GM19025 (cell line): ENCODE results near the gene RMC1.
"Not testable (repeated sequence)": the region's sequence is repeated elsewhere in the genome, so short reads cannot be mapped to it uniquely, and the experiment has no call there.

Experiments
- ATAC-seq: cut with Tn5 transposase; IDR thresholded peaks from one replicate; pipeline ENCODE4 v1.9.1; 2021; ENCODE audit warnings: mild to moderate bottlenecking, low read depth, moderate library complexity; ENCODE audit not compliant: unreplicated experiment

The RMC1 gene

DNA sequence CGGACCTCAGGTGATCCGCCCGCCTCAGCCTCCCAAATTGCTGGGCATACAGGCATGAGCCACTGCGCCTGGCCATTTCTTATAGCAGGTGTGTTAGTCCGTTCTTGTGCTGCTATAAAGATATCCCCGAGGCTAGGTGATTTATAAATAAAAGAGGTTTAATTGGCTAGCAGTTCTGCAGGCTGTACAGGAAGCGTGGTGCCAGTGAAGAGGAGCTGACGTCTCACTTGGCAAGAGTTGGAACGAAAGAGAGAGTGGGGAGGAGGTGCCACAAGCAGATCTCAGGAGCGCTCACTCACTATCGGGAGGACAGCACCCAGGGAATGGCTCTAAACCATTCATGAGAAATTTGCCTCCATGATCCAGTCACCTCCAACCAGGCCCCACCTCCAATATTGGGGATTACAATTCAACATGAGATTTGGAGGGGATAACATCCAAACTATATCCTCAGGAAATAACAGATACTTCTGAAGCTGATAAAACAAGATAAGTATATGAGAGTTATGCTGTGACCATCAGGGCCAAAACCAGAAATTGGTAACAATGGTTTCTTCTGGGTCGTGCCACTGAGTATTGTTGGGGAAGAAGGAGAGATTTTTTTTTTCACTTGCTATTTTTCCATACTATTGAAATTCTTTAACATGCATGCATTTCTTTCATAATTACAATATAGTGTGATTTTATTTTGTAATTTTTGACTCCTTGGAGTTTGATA, 7.4 kb upstream of the RMC1 start:
- no peak for ATAC-seq

GRCh38 chr18:23498117-23498516, 5.2 kb upstream of the RMC1 start:
- no peak for ATAC-seq

DNA sequence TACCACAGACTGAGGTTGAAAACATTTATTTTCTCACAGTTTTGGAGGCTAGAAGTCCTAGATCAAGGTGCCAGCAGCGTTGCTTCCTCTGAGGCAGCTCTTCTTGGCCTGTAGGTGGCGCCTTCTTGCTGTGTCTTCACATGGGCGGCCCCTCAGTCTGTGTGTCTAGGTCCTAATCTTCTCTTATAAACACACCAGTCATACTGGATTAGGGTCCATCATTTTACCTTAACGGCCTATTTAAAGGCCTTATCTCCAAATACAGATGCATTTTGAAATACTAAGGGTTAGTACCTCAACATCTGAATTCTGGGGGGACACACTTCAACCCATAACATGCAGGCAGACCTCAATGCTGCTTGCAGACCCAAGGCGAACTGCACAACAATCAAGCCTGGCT, 4.4 kb upstream of the RMC1 start:
- ATAC-seq: no peak

DNA sequence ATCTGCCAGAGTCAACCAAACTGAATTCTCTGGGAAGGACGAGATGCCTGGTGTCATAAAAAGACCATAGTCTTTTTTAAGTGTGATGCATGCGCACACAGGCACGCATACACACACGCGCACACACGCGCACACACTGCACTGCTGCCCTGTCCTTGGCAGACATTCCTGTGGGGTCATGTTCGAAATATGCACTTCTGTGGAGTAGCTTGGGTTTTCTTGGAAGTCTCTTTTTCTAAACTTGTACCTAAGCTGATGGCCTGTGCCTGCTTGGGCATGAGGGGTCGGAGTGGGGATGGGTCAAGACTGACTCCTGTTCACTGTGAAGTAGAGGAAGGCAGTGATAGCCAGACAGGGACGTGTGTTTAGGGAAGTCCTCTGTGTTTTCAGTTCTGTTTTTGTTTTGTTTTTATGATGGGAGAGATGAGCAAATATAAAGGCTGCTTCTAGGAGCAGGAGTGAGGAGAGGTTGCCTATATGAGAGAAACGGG, 4.0 kb upstream of the RMC1 start:
- ATAC-seq: no peak

GRCh38 chr18:23501626-23502025, 1.7 kb upstream of the RMC1 start:
- ATAC-seq: no peak

DNA sequence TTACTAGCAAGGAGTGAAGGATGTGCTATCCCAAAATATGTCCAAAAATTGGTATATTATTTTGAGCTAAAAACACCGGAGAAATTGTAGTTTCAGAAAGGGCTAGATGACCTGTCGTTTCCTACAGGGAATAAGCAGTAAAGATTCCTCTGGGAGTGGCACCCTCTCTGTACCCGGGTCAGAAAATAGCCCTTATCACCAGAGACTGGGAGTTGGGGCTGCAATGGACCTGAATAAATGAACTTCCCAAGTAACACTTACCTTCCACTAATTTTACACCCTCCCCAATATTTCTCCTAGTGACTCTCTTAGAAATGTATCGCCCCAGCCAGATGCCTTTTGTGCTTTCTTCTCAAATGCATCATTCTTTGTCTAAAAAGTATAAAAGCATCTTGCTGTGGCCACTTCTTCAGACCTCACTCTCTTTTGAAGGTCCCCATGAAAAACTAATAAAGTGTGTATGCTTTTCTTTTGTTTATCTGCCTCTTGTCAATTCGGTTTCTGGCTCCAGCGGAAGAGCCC, 734 bp upstream of the RMC1 start:
- no peak for ATAC-seq

- no peak for ATAC-seq
Measured at GRCh38 chr18:23503963-23504344, 643 bp downstream of the RMC1 start.

DNA sequence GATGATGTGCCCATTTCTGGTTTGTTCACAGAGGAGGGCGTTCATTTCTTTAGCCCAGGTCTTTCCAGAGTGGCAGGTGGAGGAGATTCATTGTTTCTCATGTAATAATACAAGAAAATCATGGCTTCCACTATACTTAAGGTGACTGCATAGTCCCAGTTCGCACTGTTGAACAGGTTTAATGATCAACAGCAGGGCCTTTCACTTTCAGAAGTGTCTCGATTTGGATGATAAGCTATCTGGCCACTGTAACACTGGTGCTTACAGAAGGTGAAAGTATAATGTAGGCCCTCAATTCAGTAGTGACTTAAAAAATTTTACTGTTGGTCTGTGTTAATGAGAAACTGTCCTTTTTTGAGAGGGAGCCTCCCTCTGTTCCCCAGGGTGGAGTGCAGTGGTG, 1.4 kb downstream of the RMC1 start:
- peak; percentile 42 for ATAC-seq

DNA sequence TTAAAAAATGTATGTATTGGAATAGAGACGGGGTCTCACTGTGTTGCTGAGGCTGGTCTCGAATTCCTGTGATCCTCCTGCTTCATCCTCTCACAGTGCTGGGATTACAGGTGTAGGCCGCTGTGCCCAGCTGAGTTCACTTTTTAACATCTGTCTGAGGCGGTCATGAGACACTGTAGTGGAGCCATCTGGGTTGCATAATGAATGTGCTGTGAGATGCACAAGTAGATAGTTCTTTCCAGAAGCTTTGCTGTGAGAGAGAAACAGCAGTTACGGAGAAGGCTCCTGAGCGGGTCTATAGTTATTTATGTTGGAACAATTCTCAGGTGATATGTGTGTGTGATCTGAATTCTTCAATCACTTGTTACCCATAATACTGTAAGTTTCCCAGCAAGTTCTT, 3.1 kb downstream of the RMC1 start:
- no peak for ATAC-seq

DNA sequence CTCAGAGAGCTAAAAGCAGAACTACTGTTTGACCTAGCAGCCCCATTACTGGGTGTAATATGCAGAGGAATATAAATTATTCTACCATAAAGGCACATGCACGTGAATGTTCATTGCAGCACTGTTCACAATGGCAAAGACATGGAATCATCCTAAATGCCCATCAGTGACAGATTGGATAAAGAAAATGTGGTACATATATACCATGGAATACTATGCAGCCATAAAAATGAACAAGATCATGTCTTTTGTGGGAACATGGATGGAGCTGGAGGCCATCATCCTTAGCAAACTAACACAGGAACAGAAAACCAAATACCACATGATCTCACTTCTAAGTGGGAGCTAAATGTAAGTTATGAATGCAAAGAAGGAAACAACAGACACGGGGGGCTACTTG, 7.6 kb downstream of the RMC1 start:
- ATAC-seq: not testable (repeated sequence)

DNA sequence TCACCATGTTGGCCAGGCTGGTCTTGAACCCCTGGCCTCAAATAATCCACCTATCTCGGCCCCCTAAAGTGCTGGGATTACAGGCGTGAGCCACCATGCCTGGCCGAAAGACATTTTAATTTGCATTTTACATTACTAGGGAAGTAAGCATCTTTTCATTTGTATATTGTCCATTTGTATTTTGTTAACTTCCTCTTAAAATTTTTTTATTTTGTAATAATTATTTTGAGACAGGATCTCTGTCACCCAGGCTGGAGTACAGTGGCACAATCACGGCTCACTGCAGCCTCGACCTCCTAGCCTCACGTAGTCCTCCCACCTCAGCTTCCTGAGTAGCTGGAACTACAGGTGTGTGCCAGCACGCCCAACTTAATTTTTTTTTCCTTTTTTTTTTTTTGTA, 8.9 kb downstream of the RMC1 start:
- ATAC-seq: not testable (repeated sequence)

DNA sequence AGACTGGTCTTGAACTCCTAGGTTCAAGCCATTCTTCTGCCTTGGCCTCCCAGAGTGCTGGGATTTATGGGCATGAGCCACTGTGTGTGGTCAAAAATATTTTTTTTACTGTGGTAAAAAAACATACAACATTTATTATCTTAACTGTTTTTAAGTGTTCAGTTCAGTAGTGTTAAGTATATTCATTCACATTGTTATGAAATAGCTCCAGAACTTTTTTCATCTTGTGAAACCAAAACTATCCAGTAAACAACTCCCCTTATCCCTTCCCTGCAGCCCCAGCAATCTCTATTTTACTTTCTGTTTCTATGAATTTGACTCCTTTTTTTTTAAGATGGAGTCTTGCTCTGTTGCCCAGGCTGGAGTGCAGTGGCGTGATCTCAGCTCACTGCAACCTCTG, 9.3 kb downstream of the RMC1 start:
- no peak for ATAC-seq

DNA sequence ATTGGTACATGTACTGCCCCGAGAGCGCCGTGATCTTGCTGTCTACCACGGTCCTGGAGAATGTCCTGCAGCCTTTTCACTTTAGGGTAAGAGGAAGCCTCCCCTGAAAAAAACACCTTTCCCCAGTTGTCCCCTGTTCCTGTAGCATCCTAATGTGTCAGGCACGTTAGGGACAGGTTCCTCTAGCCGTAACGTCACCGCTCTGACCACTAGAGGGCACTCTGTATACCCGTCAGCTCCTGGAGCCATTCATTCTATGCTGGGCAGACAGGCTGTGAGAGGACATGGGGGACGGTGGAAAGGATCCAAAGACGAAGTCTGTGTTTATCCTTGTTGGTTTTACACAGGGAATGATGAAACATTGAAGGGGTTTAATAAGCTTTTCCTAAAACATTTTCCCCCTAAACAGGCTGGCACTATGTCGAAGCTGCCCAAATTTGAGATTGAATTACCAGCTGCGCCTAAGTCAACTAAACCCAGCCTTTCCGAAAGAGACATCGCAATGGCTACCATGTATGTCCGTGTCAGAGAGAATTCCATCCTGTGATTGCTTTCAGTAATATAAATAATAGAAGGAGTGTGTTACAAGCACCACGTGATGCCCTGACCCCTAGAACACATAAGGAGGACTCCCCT, 12.7 kb downstream of the RMC1 start:
- ATAC-seq: peak; percentile 86

GRCh38 chr18:23519734-23520133, 16.4 kb downstream of the RMC1 start:
- no peak for ATAC-seq

DNA sequence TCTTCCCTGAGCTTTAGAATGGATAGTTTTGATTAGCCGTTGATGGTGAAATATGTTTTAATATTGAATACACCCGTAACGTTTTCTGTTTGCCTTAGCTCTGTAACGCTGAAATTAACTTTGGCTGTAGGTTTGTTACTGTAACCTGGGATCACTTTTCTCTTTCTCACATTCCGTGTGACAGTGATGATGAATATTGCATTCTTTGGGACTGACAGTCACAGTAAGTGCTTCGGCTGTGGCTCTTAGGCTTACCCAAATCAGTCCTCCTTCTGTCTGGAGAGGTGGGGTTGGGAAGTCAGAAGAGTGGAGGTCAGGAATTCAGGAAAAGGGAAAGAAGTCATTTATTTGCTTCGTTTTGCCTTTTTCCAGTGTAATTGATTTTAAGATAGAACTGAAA, 18.0 kb downstream of the RMC1 start:
- ATAC-seq: no peak

- ATAC-seq: no peak
Measured at GRCh38 chr18:23521907-23522306, 18.6 kb downstream of the RMC1 start.

GRCh38 chr18:23523429-23524212, 20.3 kb downstream of the RMC1 start:
- no peak for ATAC-seq

DNA sequence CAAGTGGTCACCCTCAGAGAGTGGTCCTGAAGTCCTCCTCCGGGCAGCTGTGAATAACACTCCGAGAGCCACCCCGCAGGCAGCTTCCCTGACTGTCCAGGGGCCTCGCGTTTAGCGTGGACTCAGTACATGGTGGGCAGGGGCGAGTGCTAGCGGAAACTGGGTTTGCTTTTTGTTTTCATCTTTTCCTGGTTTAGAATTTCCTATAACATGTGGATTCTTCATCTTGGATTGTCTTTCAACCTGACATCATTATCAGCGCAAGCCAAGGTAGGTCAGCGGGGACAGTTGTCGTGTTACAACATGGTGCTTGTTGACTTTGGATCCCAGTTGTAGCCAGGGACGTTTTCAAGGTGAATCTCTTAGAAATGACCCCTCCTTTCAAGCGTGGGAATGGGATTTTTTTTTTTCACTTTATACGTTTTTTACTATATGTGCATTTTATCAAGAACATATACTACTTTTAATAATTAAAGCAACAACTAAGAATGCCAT, 20.9 kb downstream of the RMC1 start:
- no peak for ATAC-seq

- no peak for ATAC-seq
Measured at GRCh38 chr18:23526501-23527063, 23.3 kb downstream of the RMC1 start.

DNA sequence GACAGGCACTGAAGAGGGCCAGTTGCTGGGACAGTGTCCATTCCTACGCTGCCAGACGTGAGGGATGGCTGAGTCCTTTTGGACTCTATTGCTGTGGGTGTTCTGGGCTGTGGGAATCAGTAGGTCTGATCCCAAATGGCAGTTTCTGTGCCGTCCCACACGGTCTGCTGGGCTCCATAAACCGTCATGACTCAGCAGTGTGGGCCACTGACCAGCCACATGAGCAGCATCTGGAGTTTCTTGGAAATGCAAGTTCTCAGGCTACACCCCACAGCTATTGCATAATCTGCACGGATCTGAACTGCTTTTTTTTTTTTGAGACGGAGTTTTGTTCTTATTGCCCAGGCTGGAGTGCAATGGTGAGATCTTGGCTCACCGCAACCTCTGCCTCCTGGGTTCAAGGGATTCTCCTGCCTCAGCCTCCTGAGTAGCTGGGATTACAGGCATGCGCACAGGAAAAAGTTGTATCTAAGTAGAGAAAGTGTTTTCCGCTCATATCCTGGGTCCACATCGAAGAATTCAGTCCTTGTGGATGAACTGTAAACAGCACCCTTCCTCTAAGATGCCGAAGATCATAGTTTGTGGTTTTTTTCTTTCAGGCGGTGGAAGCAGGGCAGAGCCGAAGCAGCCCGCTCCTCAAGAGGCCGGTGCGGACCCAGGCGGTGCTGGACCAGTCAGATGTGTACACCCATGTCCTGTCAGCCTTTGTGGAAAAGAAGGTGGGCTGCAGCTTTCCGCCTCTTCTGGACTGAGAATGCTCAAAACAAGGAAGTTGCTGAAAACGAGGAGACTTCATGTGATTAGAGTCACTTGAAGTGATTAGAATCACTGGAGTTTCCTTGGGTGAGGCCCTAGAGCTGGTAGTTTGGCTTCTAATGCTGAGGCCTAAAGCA, 25.5 kb downstream of the RMC1 start:
- ATAC-seq: no peak
